ENCODE data around the gene CITED2. TPM values are rescaled to one million over a fixed set of nuclear protein-coding genes. Genes with fewer than 3 reads are reported as not detected.
A peak's percentile ranks its signal among the peaks of the same experiment; 100 is the strongest.

The CITED2 gene
- total RNA-seq, 2 donors from 2014 or later, result 64.1 to 82.1 TPM

DNA sequence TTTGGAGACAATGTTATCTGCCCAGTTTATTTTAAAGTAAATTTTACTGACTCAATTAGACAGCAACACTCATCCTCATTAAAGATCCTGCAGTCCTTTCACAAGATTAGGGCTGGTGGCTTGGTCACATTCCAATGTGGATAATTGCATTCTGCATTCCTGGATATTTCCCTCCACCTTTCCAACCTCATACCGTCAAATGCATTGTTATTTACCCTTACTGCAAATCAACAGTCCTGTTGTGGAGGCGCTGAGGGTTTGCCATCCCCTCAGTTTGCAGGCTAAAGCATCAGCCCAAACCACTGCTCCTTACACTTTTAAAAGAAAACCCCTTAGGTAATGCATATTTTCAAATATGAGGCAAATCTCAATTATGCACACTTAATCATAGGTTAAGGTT is 5.4 kb downstream of the CITED2 start:
- no peak overlapping the region for H3K4me3 ChIP-seq
- no peak for ATAC-seq
- TF ChIP-seq CTCF (IDR thresholded peaks at IDR 0.05) (no peak), POLR2A (IDR thresholded peaks at IDR 0.05) (no peak)
- intact Hi-C loops (cut with DNase I), result no loop called here
- H3K36me3 ChIP-seq (replicated peaks in 1 of 2; ENCODE audit: insufficient read depth in 1 of 2, low read depth in 2 of 2), result no peaks in the 10 kb centered on the region
- DNase-seq, result no peak
- 36 to 44% methylated on average over 2 of the region's 2 CpGs for WGBS, 2 donors
- no peaks in the 10 kb centered on the region for H3K27me3 ChIP-seq
- H3K9me3 ChIP-seq, result no peaks in the 10 kb centered on the region
- peak overlapping the region in 1 of 4 donors; percentile 98 for H3K27ac ChIP-seq
- peaks cover 24% of the 10 kb centered on the region for H3K4me1 ChIP-seq

- 48 to 74% methylated on average over 1 of the region's 1 CpG for WGBS, 2 donors
- intact Hi-C loops (cut with DNase I), result no loop called here
- H3K27ac ChIP-seq, result no peak overlapping the region
- H3K4me1 ChIP-seq, result peaks cover 24% of the 10 kb centered on the region
- no peaks in the 10 kb centered on the region for H3K36me3 ChIP-seq (replicated peaks in 1 of 2; ENCODE audit: insufficient read depth in 1 of 2, low read depth in 2 of 2)
- no peaks in the 10 kb centered on the region for H3K27me3 ChIP-seq
- no peak overlapping the region for H3K4me3 ChIP-seq
- DNase-seq (no peak), ATAC-seq (no peak)
- no peak for TF ChIP-seq CTCF (IDR thresholded peaks at IDR 0.05)
- no peak for TF ChIP-seq POLR2A (IDR thresholded peaks at IDR 0.05)
- H3K9me3 ChIP-seq, result no peaks in the 10 kb centered on the region
Observed at GRCh38 chr6:139368661-139369060, 5.8 kb downstream of the CITED2 start.

DNA sequence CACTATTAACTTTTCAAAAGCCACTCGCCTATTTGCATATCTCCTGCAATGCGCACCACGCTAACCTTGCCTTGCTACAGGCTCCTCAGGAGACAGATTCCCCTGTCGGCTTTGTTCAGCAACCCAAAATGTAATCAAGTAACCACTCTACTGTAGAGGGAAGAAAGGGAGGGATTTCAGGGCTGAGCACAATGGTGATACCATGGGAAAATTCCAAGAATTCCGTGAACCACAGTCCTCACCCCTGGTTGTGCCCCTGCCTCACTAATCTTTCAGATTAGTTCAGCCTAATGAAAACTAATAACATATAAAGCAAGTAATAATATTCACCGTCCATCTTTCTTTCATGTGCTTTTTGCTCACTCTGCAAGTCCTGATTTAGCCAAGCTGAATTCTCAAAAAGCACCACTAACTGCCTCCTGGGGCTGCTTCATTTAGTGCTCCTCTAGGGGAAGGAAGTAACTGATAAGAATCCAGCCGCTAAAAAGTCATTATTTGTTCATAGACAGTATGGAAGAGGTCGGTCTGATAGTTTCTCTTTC is 6.6 kb downstream of the CITED2 start:
- WGBS, 2 donors, result 39 to 44% methylated on average over 8 of the region's 8 CpGs
- Histone ChIP-seq H3K27ac (no peak overlapping the region), H3K4me3 (no peak overlapping the region), H3K36me3 (replicated peaks in 1 of 2; ENCODE audit: insufficient read depth in 1 of 2, low read depth in 2 of 2) (no peaks in the 10 kb centered on the region), H3K27me3 (no peaks in the 10 kb centered on the region), H3K4me1 (peaks cover 24% of the 10 kb centered on the region), H3K9me3 (no peaks in the 10 kb centered on the region)
- DNase-seq, result no peak
- TF ChIP-seq CTCF (IDR thresholded peaks at IDR 0.05) (no peak), POLR2A (IDR thresholded peaks at IDR 0.05) (no peak)
- ATAC-seq, result no peak
- intact Hi-C loops (cut with DNase I), result no loop called here

DNA sequence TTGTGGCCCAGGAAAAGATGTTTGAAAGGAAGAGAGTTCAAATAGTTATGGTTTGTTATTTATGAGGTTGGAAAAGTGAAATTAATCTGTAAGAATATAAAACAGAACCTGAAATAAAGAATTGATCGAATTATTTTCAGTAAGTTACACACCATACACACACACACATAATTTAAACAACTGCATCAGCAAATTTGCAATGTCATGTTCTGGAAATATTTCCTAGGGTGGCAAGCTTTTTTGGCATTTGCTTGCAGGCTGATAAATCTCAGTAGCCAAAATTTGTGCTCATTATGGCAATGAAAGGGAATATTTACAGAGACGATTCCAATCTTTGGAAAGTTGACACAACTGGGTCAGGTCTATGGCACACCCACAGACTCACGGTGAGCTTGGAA is 9.5 kb downstream of the CITED2 start:
- 21 to 29% methylated on average over 3 of the region's 3 CpGs for WGBS, 2 donors

More for the DNA sequence above, 9.5 kb downstream of the CITED2 start:
- no peaks in the 10 kb centered on the region for H3K27me3 ChIP-seq
- DNase-seq (no peak), ATAC-seq (no peak)
- H3K36me3 ChIP-seq (replicated peaks in 1 of 2; ENCODE audit: insufficient read depth in 1 of 2, low read depth in 2 of 2), result no peaks in the 10 kb centered on the region
- no peaks in the 10 kb centered on the region for H3K9me3 ChIP-seq
- TF ChIP-seq POLR2A (IDR thresholded peaks at IDR 0.05), result no peak
- TF ChIP-seq CTCF (IDR thresholded peaks at IDR 0.05), result no peak
- no peak overlapping the region for H3K27ac ChIP-seq
- intact Hi-C loops (cut with DNase I), result loop anchor here (5.0 kb wide), 1 partner anchor 548 kb away; no protein-coding TSS in a partner anchor
- H3K4me1 ChIP-seq, result peaks cover 5% of the 10 kb centered on the region
- H3K4me3 ChIP-seq, result no peak overlapping the region

All from body of pancreas (tissue), 4 donors.